IMR-90 (cell line): ENCODE measurements around the gene NPR3. TPM values are rescaled to one million over a fixed set of nuclear protein-coding genes. Genes with fewer than 3 reads are reported as not detected.

ENCODE experiments used
- ATAC-seq: fragments of 200-7000 bp; cut with Tn5 transposase; 2 replicates; pipeline ENCODE4 v1.9.1; 2020; ENCODE audit warnings: low read depth, mild to moderate bottlenecking, moderate library complexity
- BruUV-seq: library from RNA; stranded (reverse); fragments of 400-500 nt; replicated peaks from 2 replicates; lab custom pipeline; 2021; lab: Mats Ljungman, UMichigan
- CTCF ChIA-PET: fragments of 300-600 bp; formaldehyde crosslinking; extraction: SDS; loops from one replicate; lab custom pipeline; 2021; ENCODE audit warnings: antibody characterized with exemption; lab: Yijun Ruan, JAX
- POLR2A ChIA-PET: fragments of 300-600 bp; sonication (Branson Sonifier 250); formaldehyde crosslinking; loops from one replicate; lab custom pipeline; 2022; ENCODE audit warnings: antibody characterized with exemption; ENCODE audit not compliant: unreplicated experiment; lab: Charles Lee
- DNase-seq: peaks from one replicate; pipeline ENCODE4 v3.0.0; 2013
- H2AFZ ChIP-seq: replicated peaks from 2 replicates; pipeline ENCODE3; 2013; ENCODE audit warnings: low read length, mild to moderate bottlenecking; ENCODE audit not compliant: poor library complexity
- H2AK5ac ChIP-seq: 2 replicates; pipeline ENCODE4 v1.6.1; 2013; ENCODE audit warnings: low read depth, low read length, inconsistent platforms
- H2AK9ac ChIP-seq: replicated peaks from 2 replicates; pipeline ENCODE3; 2013; ENCODE audit warnings: mild to moderate bottlenecking, low read depth, low read length, moderate library complexity; ENCODE audit not compliant: poor library complexity
- H2BK120ac ChIP-seq: 2 replicates; pipeline ENCODE4 v1.6.1; 2013; ENCODE audit warnings: low read depth, low read length, inconsistent platforms
- H2BK15ac ChIP-seq: 3 replicates; pipeline ENCODE4 v1.6.1; 2013; ENCODE audit warnings: low read depth, low read length, inconsistent platforms
- H2BK20ac ChIP-seq: 2 replicates; pipeline ENCODE4 v1.6.1; 2013; ENCODE audit warnings: low read depth, mild to moderate bottlenecking, inconsistent platforms, low read length, moderate library complexity
- H2BK5ac ChIP-seq: 2 replicates; pipeline ENCODE4 v1.6.1; 2013; ENCODE audit warnings: mild to moderate bottlenecking, low read depth, low read length, inconsistent platforms; ENCODE audit not compliant: poor library complexity, severe bottlenecking
- H3K14ac ChIP-seq: replicated peaks from 2 replicates; pipeline ENCODE4 v1.6.1; 2013; ENCODE audit warnings: low read depth, low read length, inconsistent platforms
- H3K18ac ChIP-seq: 2 replicates; pipeline ENCODE4 v1.6.1; 2013; ENCODE audit warnings: low read depth, low read length, control low read depth
- H3K23ac ChIP-seq: 2 replicates; pipeline ENCODE4 v1.6.1; 2013; ENCODE audit warnings: low read depth, low read length, inconsistent platforms
- H3K27ac ChIP-seq: 2 replicates; pipeline ENCODE4 v1.5.1; 2013; ENCODE audit warnings: mild to moderate bottlenecking, control low read depth, low read length; ENCODE audit not compliant: insufficient read depth
- H3K27me3 ChIP-seq: 2 replicates; pipeline ENCODE4 v1.6.1; 2013; ENCODE audit warnings: low read length; ENCODE audit not compliant: control insufficient read depth, insufficient read depth
- H3K36me3 ChIP-seq: 2 replicates; pipeline ENCODE4 v1.6.1; 2013; ENCODE audit warnings: low read length, mixed read lengths; ENCODE audit not compliant: control insufficient read depth, insufficient read depth
- H3K4ac ChIP-seq: 2 replicates; pipeline ENCODE4 v1.6.1; 2013; ENCODE audit warnings: low read depth, low read length, inconsistent platforms
- H3K4me1 ChIP-seq: 2 replicates; pipeline ENCODE4 v1.6.1; 2013; ENCODE audit warnings: low read length, mixed read lengths; ENCODE audit not compliant: control insufficient read depth, insufficient read depth
- H3K4me2 ChIP-seq: 2 replicates; pipeline ENCODE4 v1.6.1; 2013; ENCODE audit warnings: low read depth, mild to moderate bottlenecking, control low read depth, low read length, moderate library complexity
- H3K4me3 ChIP-seq: 2 replicates; pipeline ENCODE4 v1.5.1; 2013; ENCODE audit warnings: low read depth, mild to moderate bottlenecking, control low read depth, low read length, moderate library complexity; ENCODE audit not compliant: insufficient read depth
- H3K56ac ChIP-seq: 2 replicates; pipeline ENCODE4 v1.6.1; 2013; ENCODE audit warnings: low read length, inconsistent platforms; ENCODE audit not compliant: insufficient read depth; ENCODE audit errors: extremely low read depth
- H3K79me1 ChIP-seq, 2 experiments: 2 replicates each; pipeline ENCODE4 v1.6.1; 2013; ENCODE audit warnings: low read length in 2 of 2, inconsistent platforms in 1 of 2, low read depth in 1 of 2
- H3K9ac ChIP-seq: 2 replicates; pipeline ENCODE4 v1.6.1; 2013; ENCODE audit warnings: low read depth, low read length, control low read depth
- H3K9me1 ChIP-seq: 2 replicates; pipeline ENCODE4 v1.6.1; 2013; ENCODE audit warnings: low read length, inconsistent platforms; ENCODE audit not compliant: insufficient read depth
- H3K9me3 ChIP-seq: 2 replicates; pipeline ENCODE4 v1.6.1; 2013; ENCODE audit warnings: low read length; ENCODE audit not compliant: control insufficient read depth, insufficient read depth
- H4K20me1 ChIP-seq: 2 replicates; pipeline ENCODE4 v1.6.1; 2013; ENCODE audit warnings: low read length, inconsistent platforms; ENCODE audit not compliant: insufficient read depth
- H4K5ac ChIP-seq: 2 replicates; pipeline ENCODE4 v1.6.1; 2013; ENCODE audit warnings: mild to moderate bottlenecking, low read depth, low read length, control low read depth
- H4K8ac ChIP-seq, 2 experiments: 2 replicates each; pipeline ENCODE4 v1.6.1; 2013; ENCODE audit warnings: low read depth in 2 of 2, low read length in 2 of 2, control low read depth in 1 of 2, inconsistent platforms in 1 of 2
- H4K91ac ChIP-seq: 2 replicates; pipeline ENCODE4 v1.6.1; 2013; ENCODE audit warnings: low read depth, low read length, inconsistent platforms; ENCODE audit not compliant: insufficient read depth
- BHLHE40 ChIP-seq: fragments of 150-350 bp; IDR thresholded peaks from 2 replicates; pipeline ENCODE4 v1.6.1; 2016; ENCODE audit warnings: mild to moderate bottlenecking, low read depth, low read length
- CHD1 ChIP-seq: IDR thresholded peaks from 2 replicates; pipeline ENCODE4 v1.6.1; 2012; ENCODE audit warnings: low read depth, low read length, improper control_type of control experiment
- ELK1 ChIP-seq: fragments of 150-350 bp; IDR thresholded peaks from 2 replicates; pipeline ENCODE4 v1.6.1; 2016; ENCODE audit warnings: low read depth, mild to moderate bottlenecking, low read length, moderate library complexity, borderline replicate concordance
- FOS ChIP-seq: fragments of 150-350 bp; IDR thresholded peaks from 2 replicates; pipeline ENCODE4 v1.6.1; 2016; ENCODE audit warnings: low read depth, low read length
- MAFK ChIP-seq: IDR thresholded peaks from 2 replicates; pipeline ENCODE4 v1.6.1; 2012; ENCODE audit warnings: low read depth, low read length, improper control_type of control experiment
- MAZ ChIP-seq: IDR thresholded peaks from 2 replicates; pipeline ENCODE4 v1.6.1; 2012; ENCODE audit warnings: low read depth, mild to moderate bottlenecking, low read length, improper control_type of control experiment, moderate library complexity, borderline replicate concordance
- MXI1 ChIP-seq: IDR thresholded peaks from 2 replicates; pipeline ENCODE4 v1.6.1; 2012; ENCODE audit warnings: low read depth, mild to moderate bottlenecking, low read length, moderate library complexity, borderline replicate concordance
- POLR2A ChIP-seq: IDR thresholded peaks from 2 replicates; pipeline ENCODE4 v1.6.1; 2012; ENCODE audit warnings: mild to moderate bottlenecking, low read depth, low read length
- RAD21 ChIP-seq: IDR thresholded peaks from 2 replicates; pipeline ENCODE4 v1.6.1; 2012; ENCODE audit warnings: low read length, improper control_type of control experiment
- RCOR1 ChIP-seq: IDR thresholded peaks from 2 replicates; pipeline ENCODE4 v1.6.1; 2012; ENCODE audit warnings: mild to moderate bottlenecking, low read length, improper control_type of control experiment; ENCODE audit not compliant: insufficient replicate concordance
- RFX5 ChIP-seq: IDR thresholded peaks from 2 replicates; pipeline ENCODE4 v1.8.0; 2012; ENCODE audit warnings: low read depth, mild to moderate bottlenecking, low read length, moderate library complexity
- SMC3 ChIP-seq: fragments of 150-350 bp; IDR thresholded peaks from 2 replicates; pipeline ENCODE4 v1.6.1; 2016; ENCODE audit warnings: low read depth, mild to moderate bottlenecking, antibody characterized with exemption, low read length, moderate library complexity
- USF2 ChIP-seq: fragments of 150-350 bp; IDR thresholded peaks from 2 replicates; pipeline ENCODE4 v1.6.1; 2017; ENCODE audit warnings: mild to moderate bottlenecking, antibody characterized with exemption, low read length, low read depth
- WGBS, 2 experiments: methylation state at CpG; one replicate each; pipeline versions ENCODE4 v1.1.5 to v1.1.7; 2013; ENCODE audit warnings: missing lambda C conversion rate in 2 of 2; ENCODE audit not compliant: insufficient read length in 1 of 2; ENCODE audit errors: extremely low coverage in 2 of 2; 5-methylcytosine and 5-hydroxymethylcytosine counted together
- dilution Hi-C: fragments of 300-500 bp; cut with HindIII; formaldehyde crosslinking; loops from one replicate; pipeline ENCODE4 v1.14.3; 2018; ENCODE audit warnings: low sequenced_read_pairs; ENCODE audit not compliant: unreplicated experiment
- in situ Hi-C: fragments of 300-500 bp; cut with MboI; formaldehyde crosslinking; loops from 3 replicates; pipeline ENCODE4 v1.14.3; 2019; ENCODE audit warnings: low sequenced_read_pairs, inconsistent platforms, mixed read lengths
- intact Hi-C: fragments of 100-400 bp; cut with micrococcal nuclease; formaldehyde crosslinking; loops from 2 replicates; pipeline ENCODE4 v1.10.0; 2022
- polyA plus RNA-seq, 3 experiments: library from polyadenylated mRNA; depleted of rRNA; stranded (reverse); fragments of >200 nt; gene quantifications; 2 replicates each; pipeline ENCODE4 v1.2.3, GENCODE V29; 2012; ENCODE audit warnings: low replicate concordance in 1 of 3
- total RNA-seq: library from RNA; depleted of rRNA; stranded (reverse); fragments of >200 nt; gene quantifications from 2 replicates; pipeline ENCODE4 v1.2.3, GENCODE V29; 2012
- TF ChIP-seq, protein P1 (sequence below): conservative IDR thresholded peaks from 2 replicates; pipeline ENCODE4 v1.5.1; 2012; ENCODE audit warnings: mild to moderate bottlenecking, low read depth, low read length, improper control_type of control experiment

Gene NPR3
- total and polyA plus RNA-seq, 2 of the 4 experiments (the other 2 are of a cell fraction) = 24.6 to 88.2 TPM

DNA sequence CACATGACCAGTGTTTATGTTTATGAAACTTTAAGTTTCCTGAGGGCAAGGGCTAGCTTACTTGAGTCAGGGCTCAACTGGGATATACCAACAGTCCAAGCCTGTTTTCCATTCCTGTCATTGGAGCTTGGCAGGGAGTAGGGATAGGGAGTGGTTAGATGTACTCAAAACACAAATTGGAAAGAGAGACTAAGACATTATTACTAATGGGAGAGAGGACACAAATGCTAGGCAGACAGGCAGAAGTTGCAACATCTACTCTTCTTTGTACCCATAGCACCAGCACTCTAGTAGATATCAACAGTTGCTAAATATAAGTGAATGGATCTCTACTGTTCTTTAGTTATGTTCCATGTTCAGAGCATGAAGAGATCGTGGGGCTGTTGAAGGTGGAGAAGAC is 62.8 kb downstream of the NPR3 start:
- Histone ChIP-seq H3K4me1 (peaks cover under 1% of the 10 kb centered on the region), H3K79me1 (peaks cover 0 to 7% of the 10 kb centered on the region in 2 experiments; a peak in 2 of 4 replicates), H2AK5ac (no peak overlapping the region), H4K20me1 (no peaks in the 10 kb centered on the region), H4K8ac (no peak overlapping the region), H2BK15ac (no peak overlapping the region), H3K23ac (no peak overlapping the region), H3K18ac (no peak overlapping the region), H2BK5ac (no peak overlapping the region), H3K9me1 (peaks cover 3% of the 10 kb centered on the region; the same call in 1 of the 2 replicates), H3K36me3 (peaks cover 27% of the 10 kb centered on the region), H3K4me3 (no peak overlapping the region), H3K4me2 (no peak overlapping the region), H3K4ac (no peak overlapping the region), H3K14ac (no peak overlapping the region), H3K56ac (no peak overlapping the region), H2AFZ (no peak overlapping the region), H2AK9ac (no peak overlapping the region), H3K9ac (no peak overlapping the region), H2BK120ac (no peak overlapping the region), H4K91ac (no peak overlapping the region), H3K27ac (no peak overlapping the region), H2BK20ac (peak overlapping the region; percentile 43; the same call in 1 of the 2 replicates), H3K9me3 (no peaks in the 10 kb centered on the region), H3K27me3 (no peaks in the 10 kb centered on the region), H4K5ac (no peak overlapping the region)
- CTCF ChIA-PET = no interaction called here
- dilution Hi-C loops = no loop called here
- WGBS, 2 experiments = 67% methylated on average over 1 of the region's 1 CpG; no CpG with 5 or more reads in 1 of the 2 experiments
- no TSS peak for BruUV-seq
- ATAC-seq (no peak), DNase-seq (no peak)
- intact Hi-C loops = no loop called here
- TF ChIP-seq RAD21 = no peak
- no peak for TF ChIP-seq CHD1
- no peak for TF ChIP-seq MAZ
- no peak for TF ChIP-seq POLR2A
- TF ChIP-seq, protein P1, sequence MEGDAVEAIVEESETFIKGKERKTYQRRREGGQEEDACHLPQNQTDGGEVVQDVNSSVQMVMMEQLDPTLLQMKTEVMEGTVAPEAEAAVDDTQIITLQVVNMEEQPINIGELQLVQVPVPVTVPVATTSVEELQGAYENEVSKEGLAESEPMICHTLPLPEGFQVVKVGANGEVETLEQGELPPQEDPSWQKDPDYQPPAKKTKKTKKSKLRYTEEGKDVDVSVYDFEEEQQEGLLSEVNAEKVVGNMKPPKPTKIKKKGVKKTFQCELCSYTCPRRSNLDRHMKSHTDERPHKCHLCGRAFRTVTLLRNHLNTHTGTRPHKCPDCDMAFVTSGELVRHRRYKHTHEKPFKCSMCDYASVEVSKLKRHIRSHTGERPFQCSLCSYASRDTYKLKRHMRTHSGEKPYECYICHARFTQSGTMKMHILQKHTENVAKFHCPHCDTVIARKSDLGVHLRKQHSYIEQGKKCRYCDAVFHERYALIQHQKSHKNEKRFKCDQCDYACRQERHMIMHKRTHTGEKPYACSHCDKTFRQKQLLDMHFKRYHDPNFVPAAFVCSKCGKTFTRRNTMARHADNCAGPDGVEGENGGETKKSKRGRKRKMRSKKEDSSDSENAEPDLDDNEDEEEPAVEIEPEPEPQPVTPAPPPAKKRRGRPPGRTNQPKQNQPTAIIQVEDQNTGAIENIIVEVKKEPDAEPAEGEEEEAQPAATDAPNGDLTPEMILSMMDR = no peak
- TF ChIP-seq MAFK = no peak
- no peak for TF ChIP-seq FOS
- no peak for TF ChIP-seq SMC3
- TF ChIP-seq BHLHE40 = no peak
- TF ChIP-seq ELK1 = no peak
- TF ChIP-seq RFX5 = no peak
- no peak for TF ChIP-seq USF2
- TF ChIP-seq RCOR1 = no peak
- no peak for TF ChIP-seq MXI1
- POLR2A ChIA-PET = no interaction called here
- in situ Hi-C loops = no loop called here
